Right cardiac atrium (tissue), 5 donors: ENCODE data around the gene UMODL1. TPM values are rescaled to one million over a fixed set of nuclear protein-coding genes. Genes with fewer than 3 reads are reported as not detected.

Experiments used
- ATAC-seq, 2 donors: fragments of 200-7000 bp; cut with Tn5 transposase; one replicate each; pipeline versions ENCODE4 v1.8.0 to v1.9.1; 2020; ENCODE audit warnings: moderate library complexity in 2 of 2, mild to moderate bottlenecking in 1 of 2
- DNase-seq, 3 donors: peaks; one replicate each; pipeline ENCODE4 v3.0.0-alpha.2; 2020
- H3K27ac ChIP-seq: one replicate; pipeline ENCODE4 v1.5.1; 2013; ENCODE audit warnings: mild to moderate bottlenecking, low read length, control low read depth, moderate library complexity
- H3K27me3 ChIP-seq: one replicate; pipeline ENCODE4 v1.6.1; 2013; ENCODE audit not compliant: control insufficient read depth, insufficient read depth
- H3K4me1 ChIP-seq: one replicate; pipeline ENCODE4 v1.6.1; 2013; ENCODE audit warnings: low read length; ENCODE audit not compliant: control insufficient read depth, insufficient read depth
- H3K4me3 ChIP-seq: one replicate; pipeline ENCODE4 v1.5.1; 2013; ENCODE audit warnings: low read length, control low read depth
- H3K9me3 ChIP-seq: one replicate; pipeline ENCODE4 v1.6.1; 2013; ENCODE audit warnings: low read length; ENCODE audit not compliant: control insufficient read depth
- WGBS: extraction: QIAGEN DNeasy Blood & Tissue Kit; methylation state at CpG from one replicate; pipeline ENCODE4 v1.1.7; 2013; 5-methylcytosine and 5-hydroxymethylcytosine counted together
- intact Hi-C, 4 donors: fragments of 100-400 bp; cut with DNase I; formaldehyde crosslinking; loops; one replicate each; pipeline versions ENCODE4 v1.11.0 to v1.14.0; 2022 to 2023
- polyA plus RNA-seq: library from polyadenylated mRNA; stranded (reverse); fragments of 200-250 nt; gene quantifications from one replicate; pipeline ENCODE4 v1.2.3, GENCODE V29; 2013
- total RNA-seq, 4 donors: library from RNA; stranded (reverse); fragmentation: NEBNext Ultra II Directional; extraction: Animal tissue kit (Norgen Biotek cat#: 25700); gene quantifications; one replicate each; pipeline ENCODE4 v1.2.1, GENCODE V29; 2021
- donor health status: healthy with polysubstance abuse.
- donor health status: DM: no; HTN: yes; CAD: no.
- donor health status: DM: no; HTN: no; CAD: no.
- donor health status: DM: no; HTN: yes; CAD: no; lungs with severe emphysema.
- donor health status: DM: yes; HTN: yes; CAD: no.

The UMODL1 gene
- total and polyA plus RNA-seq, 5 donors = not detected

GRCh38 chr21:42162831-42163510 is 91.9 kb downstream of the UMODL1 start:
- no peaks in the 10 kb centered on the region for H3K9me3 ChIP-seq
- DNase-seq (no peak), ATAC-seq (no peak)
- no peaks in the 10 kb centered on the region for H3K27me3 ChIP-seq
- no peak overlapping the region for H3K4me3 ChIP-seq
- intact Hi-C loops = loop anchor here in 2 of 4 donors (10.0 kb wide), 1 partner anchor 92 kb away; no protein-coding TSS in a partner anchor
- H3K4me1 ChIP-seq = no peaks in the 10 kb centered on the region
- H3K27ac ChIP-seq = no peak overlapping the region
- WGBS = 75% methylated on average over 9 of the region's 9 CpGs

GRCh38 chr21:42163511-42163863 is 92.4 kb downstream of the UMODL1 start:
- 90% methylated on average over 10 of the region's 10 CpGs for WGBS
- Histone ChIP-seq H3K4me1 (no peaks in the 10 kb centered on the region), H3K4me3 (no peak overlapping the region), H3K27me3 (no peaks in the 10 kb centered on the region), H3K27ac (no peak overlapping the region), H3K9me3 (no peaks in the 10 kb centered on the region)
- ATAC-seq (peak in 1 of 2 donors; percentile 15), DNase-seq (no peak)
- intact Hi-C loops = loop anchor here in 2 of 4 donors (10.0 kb wide), 1 partner anchor 91 kb away; no protein-coding TSS in a partner anchor

GRCh38 chr21:42164064-42164789 is 93.1 kb downstream of the UMODL1 start:
- no peak overlapping the region for H3K27ac ChIP-seq
- intact Hi-C loops = loop anchor here in 2 of 4 donors (10.0 kb wide), 1 partner anchor 91 kb away; no protein-coding TSS in a partner anchor

GRCh38 chr21:42164818-42165217 is 93.7 kb downstream of the UMODL1 start:
- Histone ChIP-seq H3K9me3 (no peaks in the 10 kb centered on the region), H3K4me3 (no peak overlapping the region), H3K27me3 (no peaks in the 10 kb centered on the region), H3K4me1 (no peaks in the 10 kb centered on the region), H3K27ac (no peak overlapping the region)
- intact Hi-C loops = loop anchor here in 2 of 4 donors (10.0 kb wide), 1 partner anchor 90 kb away; no protein-coding TSS in a partner anchor
- no peak for DNase-seq
- ATAC-seq = no peak
- 52% methylated on average over 4 of the region's 4 CpGs for WGBS

More at GRCh38 chr21:42164064-42164789, 93.1 kb downstream of the UMODL1 start:
- DNase-seq (peak; percentile 56 to 79 (median 77)), ATAC-seq (peak; percentile 68 to 76)
- Histone ChIP-seq H3K9me3 (no peaks in the 10 kb centered on the region), H3K27me3 (no peaks in the 10 kb centered on the region), H3K4me3 (no peak overlapping the region), H3K4me1 (no peaks in the 10 kb centered on the region)
- WGBS = 47% methylated on average over 7 of the region's 7 CpGs

- no peak for DNase-seq
- H3K27ac ChIP-seq = no peak overlapping the region
- 98% methylated on average over 18 of the region's 18 CpGs for WGBS
- no peaks in the 10 kb centered on the region for H3K4me1 ChIP-seq
- H3K27me3 ChIP-seq = no peaks in the 10 kb centered on the region
- no peak for ATAC-seq
- H3K9me3 ChIP-seq = no peaks in the 10 kb centered on the region
- intact Hi-C loops = loop anchor here in 2 of 4 donors (10.0 kb wide), 1 partner anchor 89 kb away; no protein-coding TSS in a partner anchor
- H3K4me3 ChIP-seq = no peak overlapping the region
Measured at GRCh38 chr21:42165901-42166300, 94.8 kb downstream of the UMODL1 start.

- no peak overlapping the region for H3K4me3 ChIP-seq
- ATAC-seq (no peak), DNase-seq (no peak)
- no peak overlapping the region for H3K27ac ChIP-seq
- intact Hi-C loops = loop anchor here in 2 of 4 donors (10.0 kb wide), 1 partner anchor 85 kb away; no protein-coding TSS in a partner anchor
- no peaks in the 10 kb centered on the region for H3K4me1 ChIP-seq
- no peaks in the 10 kb centered on the region for H3K9me3 ChIP-seq
- no peaks in the 10 kb centered on the region for H3K27me3 ChIP-seq
Measured at GRCh38 chr21:42169758-42170157, 98.6 kb downstream of the UMODL1 start.

- ATAC-seq = peak; percentile 55 to 93
- no peak overlapping the region for H3K4me3 ChIP-seq
- peak in 1 of 3 donors; percentile 65 for DNase-seq
- H3K27me3 ChIP-seq = no peaks in the 10 kb centered on the region
- peak overlapping the region; percentile 72 for H3K27ac ChIP-seq
- H3K9me3 ChIP-seq = no peaks in the 10 kb centered on the region
- intact Hi-C loops = no loop called here
- WGBS = 60% methylated on average over 14 of the region's 14 CpGs
- no peaks in the 10 kb centered on the region for H3K4me1 ChIP-seq
Measured at GRCh38 chr21:42171091-42172053, 100.3 kb downstream of the UMODL1 start.

- no peak overlapping the region for H3K27ac ChIP-seq
- no peaks in the 10 kb centered on the region for H3K4me1 ChIP-seq
- no peak for DNase-seq
- H3K9me3 ChIP-seq = no peaks in the 10 kb centered on the region
- H3K27me3 ChIP-seq = no peaks in the 10 kb centered on the region
- intact Hi-C loops = no loop called here
- no peak overlapping the region for H3K4me3 ChIP-seq
- ATAC-seq = no peak
- WGBS = 90% methylated on average over 40 of the region's 40 CpGs
Measured at GRCh38 chr21:42172596-42173483, 101.7 kb downstream of the UMODL1 start.

GRCh38 chr21:42174173-42174572 is 103.1 kb downstream of the UMODL1 start:
- Histone ChIP-seq H3K4me1 (no peaks in the 10 kb centered on the region), H3K27me3 (no peaks in the 10 kb centered on the region), H3K27ac (no peak overlapping the region), H3K4me3 (no peak overlapping the region), H3K9me3 (no peaks in the 10 kb centered on the region)
- no peak for ATAC-seq
- intact Hi-C loops = no loop called here
- WGBS = 92% methylated on average over 4 of the region's 4 CpGs
- no peak for DNase-seq
